IMR-90 (cell line): Measurements from ENCODE around the gene EXOC6B. TPM values are rescaled to one million over a fixed set of nuclear protein-coding genes. Genes with fewer than 3 reads are reported as not detected.

Experiments used
- ATAC-seq: fragments of 200-7000 bp; cut with Tn5 transposase; 2 replicates; pipeline ENCODE4 v1.9.1; 2020; ENCODE audit warnings: low read depth, mild to moderate bottlenecking, moderate library complexity
- BruUV-seq: library from RNA; stranded (reverse); fragments of 400-500 nt; replicated peaks from 2 replicates; lab custom pipeline; 2021; lab: Mats Ljungman, UMichigan
- CTCF ChIA-PET: fragments of 300-600 bp; formaldehyde crosslinking; extraction: SDS; loops from one replicate; lab custom pipeline; 2021; ENCODE audit warnings: antibody characterized with exemption; lab: Yijun Ruan, JAX
- POLR2A ChIA-PET: fragments of 300-600 bp; sonication (Branson Sonifier 250); formaldehyde crosslinking; loops from one replicate; lab custom pipeline; 2022; ENCODE audit warnings: antibody characterized with exemption; ENCODE audit not compliant: unreplicated experiment; lab: Charles Lee
- DNase-seq: peaks from one replicate; pipeline ENCODE4 v3.0.0; 2013
- H2AFZ ChIP-seq: replicated peaks from 2 replicates; pipeline ENCODE3; 2013; ENCODE audit warnings: low read length, mild to moderate bottlenecking; ENCODE audit not compliant: poor library complexity
- H2AK5ac ChIP-seq: 2 replicates; pipeline ENCODE4 v1.6.1; 2013; ENCODE audit warnings: low read depth, low read length, inconsistent platforms
- H2AK9ac ChIP-seq: replicated peaks from 2 replicates; pipeline ENCODE3; 2013; ENCODE audit warnings: mild to moderate bottlenecking, low read depth, low read length, moderate library complexity; ENCODE audit not compliant: poor library complexity
- H2BK120ac ChIP-seq: 2 replicates; pipeline ENCODE4 v1.6.1; 2013; ENCODE audit warnings: low read depth, low read length, inconsistent platforms
- H2BK15ac ChIP-seq: 3 replicates; pipeline ENCODE4 v1.6.1; 2013; ENCODE audit warnings: low read depth, low read length, inconsistent platforms
- H2BK20ac ChIP-seq: 2 replicates; pipeline ENCODE4 v1.6.1; 2013; ENCODE audit warnings: low read depth, mild to moderate bottlenecking, inconsistent platforms, low read length, moderate library complexity
- H2BK5ac ChIP-seq: 2 replicates; pipeline ENCODE4 v1.6.1; 2013; ENCODE audit warnings: mild to moderate bottlenecking, low read depth, low read length, inconsistent platforms; ENCODE audit not compliant: poor library complexity, severe bottlenecking
- H3K14ac ChIP-seq: replicated peaks from 2 replicates; pipeline ENCODE4 v1.6.1; 2013; ENCODE audit warnings: low read depth, low read length, inconsistent platforms
- H3K18ac ChIP-seq: 2 replicates; pipeline ENCODE4 v1.6.1; 2013; ENCODE audit warnings: low read depth, low read length, control low read depth
- H3K23ac ChIP-seq: 2 replicates; pipeline ENCODE4 v1.6.1; 2013; ENCODE audit warnings: low read depth, low read length, inconsistent platforms
- H3K27ac ChIP-seq: 2 replicates; pipeline ENCODE4 v1.5.1; 2013; ENCODE audit warnings: mild to moderate bottlenecking, control low read depth, low read length; ENCODE audit not compliant: insufficient read depth
- H3K27me3 ChIP-seq: 2 replicates; pipeline ENCODE4 v1.6.1; 2013; ENCODE audit warnings: low read length; ENCODE audit not compliant: control insufficient read depth, insufficient read depth
- H3K36me3 ChIP-seq: 2 replicates; pipeline ENCODE4 v1.6.1; 2013; ENCODE audit warnings: low read length, mixed read lengths; ENCODE audit not compliant: control insufficient read depth, insufficient read depth
- H3K4ac ChIP-seq: 2 replicates; pipeline ENCODE4 v1.6.1; 2013; ENCODE audit warnings: low read depth, low read length, inconsistent platforms
- H3K4me1 ChIP-seq: 2 replicates; pipeline ENCODE4 v1.6.1; 2013; ENCODE audit warnings: low read length, mixed read lengths; ENCODE audit not compliant: control insufficient read depth, insufficient read depth
- H3K4me2 ChIP-seq: 2 replicates; pipeline ENCODE4 v1.6.1; 2013; ENCODE audit warnings: low read depth, mild to moderate bottlenecking, control low read depth, low read length, moderate library complexity
- H3K4me3 ChIP-seq: 2 replicates; pipeline ENCODE4 v1.5.1; 2013; ENCODE audit warnings: low read depth, mild to moderate bottlenecking, control low read depth, low read length, moderate library complexity; ENCODE audit not compliant: insufficient read depth
- H3K56ac ChIP-seq: 2 replicates; pipeline ENCODE4 v1.6.1; 2013; ENCODE audit warnings: low read length, inconsistent platforms; ENCODE audit not compliant: insufficient read depth; ENCODE audit errors: extremely low read depth
- H3K79me1 ChIP-seq, 2 experiments: 2 replicates each; pipeline ENCODE4 v1.6.1; 2013; ENCODE audit warnings: low read length in 2 of 2, inconsistent platforms in 1 of 2, low read depth in 1 of 2
- H3K9ac ChIP-seq: 2 replicates; pipeline ENCODE4 v1.6.1; 2013; ENCODE audit warnings: low read depth, low read length, control low read depth
- H3K9me1 ChIP-seq: 2 replicates; pipeline ENCODE4 v1.6.1; 2013; ENCODE audit warnings: low read length, inconsistent platforms; ENCODE audit not compliant: insufficient read depth
- H3K9me3 ChIP-seq: 2 replicates; pipeline ENCODE4 v1.6.1; 2013; ENCODE audit warnings: low read length; ENCODE audit not compliant: control insufficient read depth, insufficient read depth
- H4K20me1 ChIP-seq: 2 replicates; pipeline ENCODE4 v1.6.1; 2013; ENCODE audit warnings: low read length, inconsistent platforms; ENCODE audit not compliant: insufficient read depth
- H4K5ac ChIP-seq: 2 replicates; pipeline ENCODE4 v1.6.1; 2013; ENCODE audit warnings: mild to moderate bottlenecking, low read depth, low read length, control low read depth
- H4K8ac ChIP-seq, 2 experiments: 2 replicates each; pipeline ENCODE4 v1.6.1; 2013; ENCODE audit warnings: low read depth in 2 of 2, low read length in 2 of 2, control low read depth in 1 of 2, inconsistent platforms in 1 of 2
- H4K91ac ChIP-seq: 2 replicates; pipeline ENCODE4 v1.6.1; 2013; ENCODE audit warnings: low read depth, low read length, inconsistent platforms; ENCODE audit not compliant: insufficient read depth
- POLR2A ChIP-seq: IDR thresholded peaks from 2 replicates; pipeline ENCODE4 v1.6.1; 2012; ENCODE audit warnings: mild to moderate bottlenecking, low read depth, low read length
- RCOR1 ChIP-seq: IDR thresholded peaks from 2 replicates; pipeline ENCODE4 v1.6.1; 2012; ENCODE audit warnings: mild to moderate bottlenecking, low read length, improper control_type of control experiment; ENCODE audit not compliant: insufficient replicate concordance
- RFX5 ChIP-seq: IDR thresholded peaks from 2 replicates; pipeline ENCODE4 v1.8.0; 2012; ENCODE audit warnings: low read depth, mild to moderate bottlenecking, low read length, moderate library complexity
- WGBS, 2 experiments: methylation state at CpG; one replicate each; pipeline versions ENCODE4 v1.1.5 to v1.1.7; 2013; ENCODE audit warnings: missing lambda C conversion rate in 2 of 2; ENCODE audit not compliant: insufficient read length in 1 of 2; ENCODE audit errors: extremely low coverage in 2 of 2; 5-methylcytosine and 5-hydroxymethylcytosine counted together
- dilution Hi-C: fragments of 300-500 bp; cut with HindIII; formaldehyde crosslinking; loops from one replicate; pipeline ENCODE4 v1.14.3; 2018; ENCODE audit warnings: low sequenced_read_pairs; ENCODE audit not compliant: unreplicated experiment
- in situ Hi-C: fragments of 300-500 bp; cut with MboI; formaldehyde crosslinking; loops from 3 replicates; pipeline ENCODE4 v1.14.3; 2019; ENCODE audit warnings: low sequenced_read_pairs, inconsistent platforms, mixed read lengths
- intact Hi-C: fragments of 100-400 bp; cut with micrococcal nuclease; formaldehyde crosslinking; loops from 2 replicates; pipeline ENCODE4 v1.10.0; 2022
- polyA plus RNA-seq, 3 experiments: library from polyadenylated mRNA; depleted of rRNA; stranded (reverse); fragments of >200 nt; gene quantifications; 2 replicates each; pipeline ENCODE4 v1.2.3, GENCODE V29; 2012; ENCODE audit warnings: low replicate concordance in 1 of 3
- total RNA-seq: library from RNA; depleted of rRNA; stranded (reverse); fragments of >200 nt; gene quantifications from 2 replicates; pipeline ENCODE4 v1.2.3, GENCODE V29; 2012

The EXOC6B gene
- total and polyA plus RNA-seq, 2 of the 4 experiments (the other 2 are of a cell fraction), result 10.2 to 29.4 TPM

DNA sequence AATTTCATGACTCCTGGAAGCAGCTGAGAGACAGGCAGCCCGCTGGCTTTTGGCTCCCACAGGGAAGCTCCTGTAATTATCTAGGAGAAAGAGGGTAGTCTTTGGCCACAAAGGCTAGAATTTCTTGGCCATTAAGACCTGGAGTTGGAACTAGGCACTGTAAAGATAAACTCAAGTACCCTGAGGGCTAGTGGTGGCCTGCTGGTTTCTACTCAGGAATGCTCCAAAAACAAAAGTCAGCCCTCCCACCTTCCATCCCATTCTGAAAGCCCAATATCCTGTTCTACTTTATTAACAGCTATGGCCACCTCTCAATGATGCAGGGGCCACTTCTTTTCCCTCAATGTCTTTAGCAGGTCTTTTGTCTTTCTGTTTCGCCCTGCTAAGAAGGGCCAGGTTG lies 644.2 kb downstream of the EXOC6B start:
- no peak overlapping the region for H2AFZ ChIP-seq
- H3K18ac ChIP-seq, result no peak overlapping the region
- H4K91ac ChIP-seq, result no peak overlapping the region
- peaks cover 2% of the 10 kb centered on the region; the same call in 1 of the 2 replicates for H3K9me1 ChIP-seq
- no peak overlapping the region for H3K27ac ChIP-seq
- WGBS, 2 experiments, result no CpG with 5 or more reads among the region's 2 CpGs
- H3K23ac ChIP-seq, result no peak overlapping the region
- H3K4me3 ChIP-seq, result no peak overlapping the region
- peaks cover 10% of the 10 kb centered on the region for H3K36me3 ChIP-seq
- no peaks in the 10 kb centered on the region; the same call in 1 of the 2 replicates for H4K20me1 ChIP-seq
- H3K9me3 ChIP-seq, result no peaks in the 10 kb centered on the region
- no peak overlapping the region for H2BK15ac ChIP-seq
- H3K56ac ChIP-seq, result no peak overlapping the region
- no peak overlapping the region for H2AK9ac ChIP-seq
- H3K4ac ChIP-seq, result no peak overlapping the region
- no TSS peak for BruUV-seq
- no peaks in the 10 kb centered on the region for H3K79me1 ChIP-seq
- ATAC-seq (no peak), DNase-seq (no peak)
- intact Hi-C loops (no loop called here), dilution Hi-C loops (no loop called here), in situ Hi-C loops (no loop called here)
- no peaks in the 10 kb centered on the region for H3K4me1 ChIP-seq
- H3K27me3 ChIP-seq, result no peaks in the 10 kb centered on the region
- no peak overlapping the region for H2BK5ac ChIP-seq
- H2BK20ac ChIP-seq, result no peak overlapping the region
- H4K8ac ChIP-seq, result no peak overlapping the region
- no peak overlapping the region for H4K5ac ChIP-seq
- ChIA-PET CTCF (interaction anchor here (0.6 kb wide), 1 partner anchor 837 kb away, joined by 3 read pairs; no protein-coding TSS in a partner anchor), POLR2A (interaction anchor here (0.6 kb wide), 1 partner anchor 29 kb away, joined by 3 read pairs; no protein-coding TSS in a partner anchor)
- no peak overlapping the region for H2BK120ac ChIP-seq
- H3K9ac ChIP-seq, result no peak overlapping the region
- TF ChIP-seq POLR2A, result no peak
- no peak for TF ChIP-seq RCOR1
- no peak for TF ChIP-seq RFX5
- H2AK5ac ChIP-seq, result no peak overlapping the region
- no peak overlapping the region for H3K14ac ChIP-seq
- H3K4me2 ChIP-seq, result no peak overlapping the region
